ENCODE results near the gene GPX4.
A peak's percentile ranks its signal among the peaks of the same experiment; 100 is the strongest.

GPX4 gene

GRCh38 chr19:1087813-1088415, 15.9 kb upstream of the GPX4 start:
- Histone ChIP-seq H3K36me3 (peaks cover 37% of the 10 kb centered on the region), H3K27me3 (peaks cover 17% of the 10 kb centered on the region), H3K4me1 (peaks cover 3% of the 10 kb centered on the region; the same call in 1 of the 2 replicates), H3K4me3 (ENCODE audit: low read depth, low read length) (no peak overlapping the region), H3K9me3 (no peaks in the 10 kb centered on the region)
- no peak for TF ChIP-seq CTCF (IDR thresholded peaks at IDR 0.05; ENCODE audit: low read depth, low read length)
- DNase-seq, result no peak

- H3K4me3 ChIP-seq (ENCODE audit: low read depth, low read length), result no peak overlapping the region
- no peak for DNase-seq
- no peaks in the 10 kb centered on the region; the same call in 1 of the 2 replicates for H3K4me1 ChIP-seq
- no peaks in the 10 kb centered on the region for H3K9me3 ChIP-seq
- no peak for TF ChIP-seq CTCF (IDR thresholded peaks at IDR 0.05; ENCODE audit: low read depth, low read length)
- peaks cover 17% of the 10 kb centered on the region for H3K27me3 ChIP-seq
- peaks cover 43% of the 10 kb centered on the region for H3K36me3 ChIP-seq
Observed at GRCh38 chr19:1088416-1089010, 15.3 kb upstream of the GPX4 start.

- no peak for TF ChIP-seq CTCF (IDR thresholded peaks at IDR 0.05; ENCODE audit: low read depth, low read length)
- Histone ChIP-seq H3K27me3 (peaks cover 14% of the 10 kb centered on the region), H3K4me1 (peaks cover 4% of the 10 kb centered on the region), H3K9me3 (no peaks in the 10 kb centered on the region), H3K4me3 (ENCODE audit: low read depth, low read length) (no peak overlapping the region), H3K36me3 (peaks cover 50% of the 10 kb centered on the region)
- no peak for DNase-seq
Observed at GRCh38 chr19:1089126-1089771, 14.5 kb upstream of the GPX4 start.

- DNase-seq, result no peak
- H3K36me3 ChIP-seq, result peaks cover 51% of the 10 kb centered on the region
Observed at GRCh38 chr19:1089891-1090290, 13.9 kb upstream of the GPX4 start.

GRCh38 chr19:1090731-1091543, 12.9 kb upstream of the GPX4 start:
- peak; percentile 6 for DNase-seq
- H3K36me3 ChIP-seq, result peaks cover 51% of the 10 kb centered on the region
- no peaks in the 10 kb centered on the region for H3K27me3 ChIP-seq
- H3K9me3 ChIP-seq, result no peaks in the 10 kb centered on the region
- TF ChIP-seq CTCF (IDR thresholded peaks at IDR 0.05; ENCODE audit: low read depth, low read length), result no peak
- H3K4me3 ChIP-seq (ENCODE audit: low read depth, low read length), result no peak overlapping the region
- peaks cover 4% of the 10 kb centered on the region for H3K4me1 ChIP-seq

More at GRCh38 chr19:1089891-1090290, 13.9 kb upstream of the GPX4 start:
- Histone ChIP-seq H3K9me3 (no peaks in the 10 kb centered on the region), H3K4me3 (ENCODE audit: low read depth, low read length) (no peak overlapping the region), H3K27me3 (peaks cover 7% of the 10 kb centered on the region), H3K4me1 (peaks cover 4% of the 10 kb centered on the region)
- no peak for TF ChIP-seq CTCF (IDR thresholded peaks at IDR 0.05; ENCODE audit: low read depth, low read length)
